Astrocyte (in vitro differentiated cells and primary cell): ENCODE data around the gene CDC42EP1. TPM values are rescaled to one million over a fixed set of nuclear protein-coding genes. Genes with fewer than 3 reads are reported as not detected.

ENCODE experiments used
- DNase-seq: peaks from one replicate; pipeline ENCODE4 v3.0.0-alpha.2; 2010; ENCODE audit warnings: low read depth
- FAIRE-seq: peaks from 2 replicates; lab custom pipeline; 2011; peaks lifted over from hg19 to GRCh38; lab: Jason Lieb, UNC
- H2AFZ ChIP-seq: 2 replicates; pipeline ENCODE4 v1.6.0; 2012; ENCODE audit warnings: low read depth, low read length, inconsistent platforms
- H3K27ac ChIP-seq: 2 replicates; pipeline ENCODE4 v1.5.1; 2011; ENCODE audit warnings: low read depth, low read length, inconsistent platforms
- H3K27me3 ChIP-seq: 2 replicates; pipeline ENCODE4 v1.6.0; 2011; ENCODE audit warnings: low read length, inconsistent platforms; ENCODE audit not compliant: insufficient read depth
- H3K36me3 ChIP-seq: 2 replicates; pipeline ENCODE4 v1.5.1; 2011; ENCODE audit warnings: low read length, inconsistent platforms; ENCODE audit not compliant: insufficient read depth
- H3K4me1 ChIP-seq: 2 replicates; pipeline ENCODE4 v1.5.1; 2011; ENCODE audit warnings: low read length, inconsistent platforms; ENCODE audit not compliant: insufficient read depth
- H3K4me2 ChIP-seq: 2 replicates; pipeline ENCODE4 v1.6.0; 2012; ENCODE audit warnings: low read length, inconsistent platforms
- H3K4me3 ChIP-seq: 2 replicates; pipeline ENCODE4 v1.5.1; 2011; ENCODE audit warnings: low read depth, mild to moderate bottlenecking, low read length, inconsistent platforms; ENCODE audit not compliant: insufficient read depth
- H3K79me2 ChIP-seq: 2 replicates; pipeline ENCODE4 v1.6.0; 2012; ENCODE audit warnings: mild to moderate bottlenecking, low read length, inconsistent platforms; ENCODE audit not compliant: insufficient read depth
- H3K9ac ChIP-seq: 2 replicates; pipeline ENCODE4 v1.6.0; 2012; ENCODE audit warnings: mild to moderate bottlenecking, low read length, inconsistent platforms
- H3K9me3 ChIP-seq: 2 replicates; pipeline ENCODE4 v1.5.1; 2012; ENCODE audit warnings: low read depth, mild to moderate bottlenecking, low read length, inconsistent platforms; ENCODE audit not compliant: insufficient read depth
- H4K20me1 ChIP-seq: 2 replicates; pipeline ENCODE4 v1.6.0; 2012; ENCODE audit warnings: low read length, inconsistent platforms; ENCODE audit not compliant: insufficient read depth
- H3K27ac Mint-ChIP-seq: one replicate; pipeline ENCODE4 v1.8.0; 2021; ENCODE audit warnings: mild to moderate bottlenecking, mixed read lengths; ENCODE audit not compliant: unreplicated experiment
- H3K27me3 Mint-ChIP-seq: one replicate; pipeline ENCODE4 v1.8.0; 2021; ENCODE audit warnings: low read depth, mixed read lengths; ENCODE audit not compliant: unreplicated experiment
- H3K36me3 Mint-ChIP-seq: one replicate; pipeline ENCODE4 v1.8.0; 2021; ENCODE audit warnings: low read depth, mixed read lengths; ENCODE audit not compliant: unreplicated experiment
- H3K4me1 Mint-ChIP-seq: one replicate; pipeline ENCODE4 v1.8.0; 2021; ENCODE audit warnings: low read depth, mixed read lengths; ENCODE audit not compliant: unreplicated experiment
- H3K4me3 Mint-ChIP-seq: one replicate; pipeline ENCODE4 v1.8.0; 2021; ENCODE audit warnings: mild to moderate bottlenecking, moderate library complexity, mixed read lengths; ENCODE audit not compliant: unreplicated experiment
- H3K9me3 Mint-ChIP-seq: one replicate; pipeline ENCODE4 v1.8.0; 2021; ENCODE audit warnings: mild to moderate bottlenecking, mixed read lengths; ENCODE audit not compliant: unreplicated experiment
- EZH2 ChIP-seq: IDR thresholded peaks from 2 replicates; pipeline ENCODE4 v1.6.1; 2012; ENCODE audit warnings: mild to moderate bottlenecking, low read length, inconsistent platforms; ENCODE audit not compliant: insufficient read depth
- total RNA-seq: library from RNA; stranded (reverse); gene quantifications from 2 replicates; pipeline ENCODE4 v1.2.1, GENCODE V29; 2021
- TF ChIP-seq, protein P1 (sequence below): IDR thresholded peaks from 2 replicates; pipeline ENCODE4 v1.5.1; 2011; ENCODE audit warnings: low read depth, mild to moderate bottlenecking, inconsistent platforms, low read length, moderate library complexity; ENCODE audit not compliant: insufficient read depth

Gene CDC42EP1
- total RNA-seq, 1 donor from 2014 or later, result 106 TPM

DNA sequence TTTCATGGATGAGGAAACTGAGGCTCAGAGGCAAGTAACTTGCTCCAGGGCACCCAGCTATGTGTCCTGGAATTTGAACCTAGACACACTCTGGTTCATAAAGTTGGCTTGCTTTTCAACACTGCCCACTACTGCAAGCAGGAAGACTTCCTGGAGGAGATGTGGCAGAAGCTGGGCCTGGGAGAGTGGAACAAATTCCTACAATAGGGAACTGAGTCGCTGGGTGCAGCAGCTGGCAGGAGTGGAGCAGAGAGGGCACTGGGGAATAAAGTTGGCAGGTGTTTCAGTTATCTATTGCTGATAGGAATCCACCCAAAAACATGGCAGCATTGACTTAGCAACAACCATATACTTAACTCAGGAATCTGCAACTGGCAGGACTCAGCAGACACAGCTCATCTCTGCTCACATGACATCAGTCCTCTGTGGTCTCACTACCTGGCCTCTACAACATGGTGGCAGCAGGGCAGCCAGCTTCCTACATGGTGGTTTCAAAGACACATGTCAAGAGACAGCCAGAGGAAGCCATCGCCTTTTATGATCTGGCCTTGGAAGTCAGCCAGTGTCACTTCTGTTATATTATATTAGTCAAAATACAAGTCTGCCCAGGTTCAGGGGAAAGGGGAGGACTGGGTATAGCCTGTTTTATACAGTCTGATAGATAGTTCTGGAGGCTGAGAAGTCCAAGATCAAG is 30.5 kb upstream of the CDC42EP1 start:
- H3K4me2 ChIP-seq, result no peak overlapping the region
- H3K79me2 ChIP-seq, result no peaks in the 10 kb centered on the region
- FAIRE-seq (no peak), DNase-seq (no peak)
- H2AFZ ChIP-seq, result no peak overlapping the region
- H4K20me1 ChIP-seq, result no peaks in the 10 kb centered on the region
- H3K27me3 ChIP-seq, result no peaks in the 10 kb centered on the region
- H3K9me3 ChIP-seq, result no peaks in the 10 kb centered on the region
- peaks cover 37% of the 10 kb centered on the region for H3K4me1 ChIP-seq
- H3K4me3 ChIP-seq, result no peak overlapping the region
- H3K9ac ChIP-seq, result no peak overlapping the region
- H3K4me1 Mint-ChIP-seq, result peaks cover 23% of the 10 kb centered on the region
- H3K27ac ChIP-seq, result no peak overlapping the region
- H3K27ac Mint-ChIP-seq, result no peak overlapping the region
- peaks cover 2% of the 10 kb centered on the region for H3K36me3 Mint-ChIP-seq
- no peak overlapping the region for H3K4me3 Mint-ChIP-seq
- peaks cover 2% of the 10 kb centered on the region for H3K27me3 Mint-ChIP-seq
- H3K9me3 Mint-ChIP-seq, result no peaks in the 10 kb centered on the region
- TF ChIP-seq EZH2, result no peak
- TF ChIP-seq, protein P1, sequence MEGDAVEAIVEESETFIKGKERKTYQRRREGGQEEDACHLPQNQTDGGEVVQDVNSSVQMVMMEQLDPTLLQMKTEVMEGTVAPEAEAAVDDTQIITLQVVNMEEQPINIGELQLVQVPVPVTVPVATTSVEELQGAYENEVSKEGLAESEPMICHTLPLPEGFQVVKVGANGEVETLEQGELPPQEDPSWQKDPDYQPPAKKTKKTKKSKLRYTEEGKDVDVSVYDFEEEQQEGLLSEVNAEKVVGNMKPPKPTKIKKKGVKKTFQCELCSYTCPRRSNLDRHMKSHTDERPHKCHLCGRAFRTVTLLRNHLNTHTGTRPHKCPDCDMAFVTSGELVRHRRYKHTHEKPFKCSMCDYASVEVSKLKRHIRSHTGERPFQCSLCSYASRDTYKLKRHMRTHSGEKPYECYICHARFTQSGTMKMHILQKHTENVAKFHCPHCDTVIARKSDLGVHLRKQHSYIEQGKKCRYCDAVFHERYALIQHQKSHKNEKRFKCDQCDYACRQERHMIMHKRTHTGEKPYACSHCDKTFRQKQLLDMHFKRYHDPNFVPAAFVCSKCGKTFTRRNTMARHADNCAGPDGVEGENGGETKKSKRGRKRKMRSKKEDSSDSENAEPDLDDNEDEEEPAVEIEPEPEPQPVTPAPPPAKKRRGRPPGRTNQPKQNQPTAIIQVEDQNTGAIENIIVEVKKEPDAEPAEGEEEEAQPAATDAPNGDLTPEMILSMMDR, result no peak
- no peaks in the 10 kb centered on the region for H3K36me3 ChIP-seq

DNA sequence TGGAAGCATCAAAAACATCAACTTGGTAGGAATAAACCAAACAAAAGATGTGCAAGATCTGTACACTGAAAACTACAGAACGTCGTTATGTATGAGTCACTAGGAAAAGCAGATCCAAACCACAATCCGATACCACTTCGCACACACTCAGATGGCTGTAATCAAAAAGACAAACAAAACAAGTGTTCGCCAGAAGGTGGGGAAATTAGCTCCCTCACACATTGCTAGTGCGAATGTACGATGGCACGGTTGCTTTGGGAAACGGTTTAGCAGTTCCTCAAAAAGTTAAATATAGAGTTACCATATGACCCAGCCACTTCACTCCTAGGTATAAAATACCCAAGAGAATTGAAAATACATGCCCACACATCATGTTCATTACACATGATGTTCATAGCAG is 26.3 kb upstream of the CDC42EP1 start:
- Histone ChIP-seq H3K79me2 (no peaks in the 10 kb centered on the region), H3K9ac (no peak overlapping the region), H4K20me1 (no peaks in the 10 kb centered on the region), H3K27me3 (peaks cover 2% of the 10 kb centered on the region), H2AFZ (no peak overlapping the region), H3K4me2 (peak overlapping the region; percentile 51), H3K9me3 (no peaks in the 10 kb centered on the region), H3K36me3 (no peaks in the 10 kb centered on the region), H3K4me3 (no peak overlapping the region), H3K27ac (no peak overlapping the region), H3K4me1 (peaks cover 18% of the 10 kb centered on the region)
- H3K27me3 Mint-ChIP-seq, result peaks cover 5% of the 10 kb centered on the region
- H3K4me3 Mint-ChIP-seq, result no peak overlapping the region
- FAIRE-seq (peak; percentile 97), DNase-seq (peak; percentile 87)
- peaks cover 14% of the 10 kb centered on the region for H3K4me1 Mint-ChIP-seq
- TF ChIP-seq, protein P1, result no peak
- no peak for TF ChIP-seq EZH2
- H3K36me3 Mint-ChIP-seq, result peaks cover 2% of the 10 kb centered on the region
- H3K9me3 Mint-ChIP-seq, result no peaks in the 10 kb centered on the region
- no peak overlapping the region for H3K27ac Mint-ChIP-seq

DNA sequence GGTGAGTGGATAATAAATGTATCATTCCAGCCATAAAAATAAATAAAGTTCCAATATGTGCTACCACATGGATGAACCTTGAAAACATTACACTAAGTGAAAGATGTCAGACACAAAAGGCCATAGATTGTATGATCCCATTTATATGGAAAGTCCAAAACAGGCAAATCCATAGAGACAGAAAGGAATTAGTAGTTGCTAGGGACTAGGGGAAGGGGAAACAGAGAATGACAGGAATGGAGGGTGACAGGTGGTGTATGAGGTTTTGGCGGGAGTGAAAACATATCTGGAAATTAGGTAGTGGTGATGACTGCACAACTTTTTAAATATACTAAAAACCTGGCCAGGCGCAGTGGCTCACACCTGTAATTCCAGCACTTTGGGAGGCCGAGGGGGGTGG is 25.8 kb upstream of the CDC42EP1 start:
- H3K27ac ChIP-seq, result no peak overlapping the region
- peak overlapping the region; percentile 51 for H3K4me2 ChIP-seq
- no peak overlapping the region for H3K4me3 ChIP-seq
- Mint-ChIP-seq H3K27me3 (peaks cover 7% of the 10 kb centered on the region), H3K9me3 (no peaks in the 10 kb centered on the region), H3K27ac (no peak overlapping the region), H3K4me3 (no peak overlapping the region), H3K4me1 (peaks cover 14% of the 10 kb centered on the region), H3K36me3 (peaks cover 2% of the 10 kb centered on the region)
- H3K79me2 ChIP-seq, result no peaks in the 10 kb centered on the region
- no peaks in the 10 kb centered on the region for H4K20me1 ChIP-seq
- peaks cover 2% of the 10 kb centered on the region for H3K27me3 ChIP-seq
- DNase-seq (no peak), FAIRE-seq (no peak)
- H3K9ac ChIP-seq, result no peak overlapping the region
- no peaks in the 10 kb centered on the region for H3K36me3 ChIP-seq
- H3K4me1 ChIP-seq, result peaks cover 18% of the 10 kb centered on the region
- no peaks in the 10 kb centered on the region for H3K9me3 ChIP-seq
- TF ChIP-seq, protein P1, result no peak
- no peak for TF ChIP-seq EZH2
- H2AFZ ChIP-seq, result no peak overlapping the region
